Activated CD8-positive, alpha-beta memory T cell treated with anti-CD3 and anti-CD28 coated beads, Interleukin-2, amount 50 U/mL, for 48 hours (primary cell): ENCODE measurements around the gene NDUFB8.

Experiments
- DNase-seq: peaks from one replicate; pipeline ENCODE4 v3.0.0-alpha.2; 2020

Gene NDUFB8

DNA sequence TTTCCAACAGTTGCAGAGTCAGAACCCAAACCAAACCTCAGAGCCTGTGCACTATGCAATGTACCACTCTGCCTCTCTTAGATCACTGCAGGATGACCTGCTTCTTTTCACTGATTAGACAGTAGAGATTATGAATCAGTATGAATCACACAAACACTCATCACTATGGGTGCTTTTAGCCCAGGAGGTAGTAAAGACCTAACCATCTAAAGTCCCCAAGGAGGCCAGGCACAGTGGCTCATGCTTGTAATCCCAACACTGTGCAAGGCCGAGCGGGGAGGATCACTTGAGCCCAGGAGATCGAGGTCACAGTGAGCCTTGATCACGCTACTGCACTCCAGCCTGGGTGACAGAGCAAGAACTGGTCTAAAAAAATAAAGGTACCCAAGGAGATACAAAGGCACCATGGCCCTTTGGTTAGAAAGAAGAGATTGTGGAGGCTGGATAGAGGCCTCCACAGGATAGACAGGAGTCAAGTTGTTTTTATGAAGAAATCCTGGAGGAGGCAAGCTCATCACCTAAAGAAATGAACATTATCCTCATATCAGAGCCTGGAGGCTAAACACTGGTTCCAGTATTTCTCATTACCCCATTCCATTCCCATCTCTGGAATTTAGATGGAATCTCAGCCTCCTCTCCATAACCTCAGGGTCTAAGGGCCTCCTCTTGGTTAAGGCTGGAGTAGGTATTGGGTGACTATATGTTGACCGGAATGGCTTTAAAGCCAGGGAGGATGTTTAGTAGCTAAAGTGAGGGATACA is 22.9 kb downstream of the NDUFB8 start:
- DNase-seq, result no peak

DNA sequence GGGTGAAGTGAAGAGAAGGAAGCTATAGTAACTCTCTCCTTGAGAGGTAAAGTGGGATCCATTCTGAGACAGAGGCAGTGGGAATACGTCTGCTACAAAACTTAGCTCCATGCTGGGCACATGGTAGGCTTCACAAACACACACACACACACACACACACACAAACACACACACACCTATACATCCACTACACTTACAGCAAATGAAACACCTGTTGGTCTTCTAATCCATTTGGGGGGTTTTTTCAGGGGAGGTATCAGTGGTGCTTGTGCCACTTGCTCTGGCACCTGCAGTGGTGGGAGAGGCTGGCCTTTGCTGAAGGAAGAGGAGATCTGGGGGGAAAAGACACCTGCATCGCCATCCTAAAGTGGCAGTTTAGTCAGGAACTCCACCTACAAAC is 24.5 kb downstream of the NDUFB8 start:
- no peak for DNase-seq

DNA sequence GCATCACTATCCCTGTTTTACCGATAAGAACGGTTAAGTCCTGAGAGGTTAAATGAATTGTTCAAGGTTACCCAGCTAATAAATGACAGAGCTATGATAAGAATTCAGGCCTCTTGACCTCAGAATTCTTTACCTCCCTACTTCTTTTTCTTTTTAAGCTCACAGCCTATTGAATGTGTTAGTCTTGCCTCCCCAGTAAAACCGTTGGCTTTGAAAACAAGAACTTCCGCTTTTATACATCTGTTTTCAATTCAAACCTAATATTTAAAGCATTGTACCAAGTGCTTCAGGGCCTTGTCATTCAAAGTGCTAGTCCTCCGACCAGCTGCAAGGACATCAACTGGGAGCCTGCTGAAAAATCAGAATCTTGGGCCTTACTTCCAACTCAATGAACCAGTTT is 25.6 kb downstream of the NDUFB8 start:
- no peak for DNase-seq

DNA sequence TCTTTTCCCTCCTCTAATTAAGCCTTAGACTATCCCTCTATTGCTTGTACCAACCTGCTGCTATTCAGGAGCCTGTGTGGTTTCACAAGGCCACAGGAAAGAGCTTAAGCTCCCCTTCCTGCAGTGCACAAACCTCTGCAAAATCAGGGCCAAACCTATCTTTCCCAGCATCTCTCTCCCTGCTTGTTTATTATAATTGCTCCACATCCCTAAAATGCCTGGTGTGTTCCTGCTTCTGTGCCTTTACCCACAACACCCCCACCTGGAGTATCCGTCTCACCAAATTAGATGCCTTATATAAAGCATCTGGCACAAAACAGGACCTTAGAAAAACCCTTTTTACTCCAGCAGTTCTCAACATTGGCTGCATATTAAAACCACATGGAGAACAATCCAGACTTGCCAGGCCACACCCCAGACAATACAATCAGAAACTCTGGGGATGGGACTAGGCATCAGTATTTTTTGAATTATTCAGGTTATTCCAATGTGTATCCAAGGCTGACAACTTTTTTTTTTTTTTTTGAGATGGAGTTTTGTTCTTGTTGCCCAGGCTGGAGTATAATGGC is 26.7 kb downstream of the NDUFB8 start:
- no peak for DNase-seq

DNA sequence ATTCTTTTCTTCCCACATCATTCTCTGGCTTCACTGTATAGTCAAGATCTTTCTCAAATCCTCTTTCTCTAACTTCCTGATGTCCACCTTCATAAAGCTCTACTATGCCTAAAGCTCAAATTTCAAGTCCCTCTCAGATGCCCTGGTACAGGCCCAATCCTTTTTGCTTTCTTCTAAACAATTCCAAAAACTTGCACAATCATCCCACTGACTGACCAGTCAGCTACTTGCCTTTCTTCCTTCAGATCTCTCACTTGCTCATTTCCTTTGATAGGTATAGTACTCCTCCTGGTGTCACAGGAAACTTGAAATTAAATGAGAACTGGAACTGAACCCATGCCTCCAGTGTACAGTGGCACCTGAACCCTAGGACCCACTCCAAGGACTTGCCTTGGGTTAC is 28.2 kb downstream of the NDUFB8 start:
- DNase-seq, result no peak

DNA sequence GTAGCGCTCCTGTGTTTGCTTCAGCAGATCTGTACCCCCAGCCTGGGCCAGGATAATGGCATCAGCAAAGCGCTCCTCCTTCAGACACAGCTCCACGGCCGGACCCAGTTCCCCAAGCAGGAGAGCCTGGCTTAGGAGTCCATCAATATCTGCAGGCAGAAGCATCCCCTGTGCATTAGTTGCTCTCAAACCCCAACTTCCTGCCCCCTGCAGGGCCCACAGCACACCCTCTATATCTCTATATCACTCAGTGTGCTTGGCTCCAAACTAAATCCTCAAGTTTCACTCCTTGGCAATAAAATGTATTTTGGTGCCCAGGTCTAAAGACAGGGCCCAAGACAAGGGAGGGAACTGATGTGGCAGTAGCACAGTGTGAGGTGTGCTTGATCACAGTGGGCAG is 31.6 kb downstream of the NDUFB8 start:
- DNase-seq, result no peak

DNA sequence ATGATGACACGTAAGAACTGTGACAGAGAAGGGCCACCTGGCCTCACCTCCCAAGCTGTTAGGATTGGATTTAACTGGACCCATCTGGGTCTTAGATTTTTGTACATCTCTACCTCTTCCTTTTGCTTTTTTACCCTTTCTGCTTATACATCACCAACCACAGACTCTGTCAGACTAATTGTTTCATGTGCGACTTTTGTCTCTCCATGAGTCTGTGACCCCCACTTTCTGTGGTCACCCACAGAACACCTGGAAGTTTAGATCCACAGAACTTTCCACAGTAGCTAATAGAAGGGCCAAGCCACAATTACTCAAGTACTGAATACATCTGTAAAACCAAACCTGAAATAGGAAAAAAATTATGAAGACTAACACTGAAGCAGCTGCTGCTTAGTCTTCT is 33.1 kb downstream of the NDUFB8 start:
- DNase-seq, result no peak

DNA sequence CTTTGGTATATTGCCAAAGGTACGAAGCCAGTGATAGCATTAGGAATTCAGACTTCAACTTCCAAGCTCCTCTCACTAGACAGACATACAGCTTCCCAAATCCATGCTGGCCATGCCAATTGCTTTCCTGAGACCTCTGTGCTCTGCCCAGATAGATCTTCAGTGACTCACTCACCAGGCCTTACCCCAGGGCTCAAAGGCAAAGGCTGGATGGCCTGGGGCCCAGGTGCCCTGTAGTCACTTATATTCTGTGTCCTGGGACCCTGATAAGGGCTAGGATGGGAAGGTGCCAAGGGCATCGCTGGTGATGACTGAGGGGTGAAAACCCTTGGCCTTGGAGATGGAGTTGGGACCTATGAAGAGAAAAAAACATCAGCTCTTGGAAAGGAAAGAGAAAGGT is 39.1 kb downstream of the NDUFB8 start:
- no peak for DNase-seq

DNA sequence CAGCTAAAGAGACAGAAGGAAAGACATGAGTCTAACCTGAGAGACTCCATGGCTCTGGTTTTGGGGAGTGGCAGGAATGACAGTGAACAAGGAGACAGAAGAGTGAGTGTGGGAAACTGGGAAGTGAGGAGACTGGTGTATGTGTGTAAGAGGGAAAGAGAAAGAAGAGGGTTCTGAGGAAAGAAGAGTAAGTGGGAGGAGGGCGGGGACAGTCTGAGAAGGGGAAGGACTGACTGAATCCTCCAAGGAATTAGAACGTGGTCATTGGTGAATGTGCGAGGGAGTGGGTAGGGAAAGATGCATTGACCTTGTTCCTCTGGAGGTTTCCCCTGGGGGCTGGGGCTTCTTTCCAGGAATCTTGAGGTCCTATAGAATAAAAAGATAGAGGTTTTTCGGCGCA is 40.3 kb downstream of the NDUFB8 start:
- DNase-seq, result no peak

DNA sequence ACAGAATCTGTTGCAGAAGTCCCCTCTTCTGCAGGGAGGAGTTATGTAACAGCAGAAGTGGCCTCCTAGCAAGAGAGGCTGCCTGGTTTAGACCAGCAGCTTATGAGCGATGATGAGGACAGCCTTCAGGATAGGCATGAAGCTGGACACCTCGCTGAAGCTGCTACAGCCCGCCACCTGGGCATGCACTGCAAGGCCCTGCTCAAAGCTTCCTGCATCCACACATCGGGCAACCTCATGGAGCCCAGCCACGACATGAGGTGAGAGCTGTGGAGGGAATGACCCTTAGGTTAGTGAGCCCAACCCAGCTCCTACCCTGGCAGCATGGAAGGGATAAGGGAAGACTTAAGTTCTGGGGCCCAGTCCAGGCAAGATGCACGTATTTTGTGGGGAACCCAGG is 42.1 kb downstream of the NDUFB8 start:
- DNase-seq, result no peak

DNA sequence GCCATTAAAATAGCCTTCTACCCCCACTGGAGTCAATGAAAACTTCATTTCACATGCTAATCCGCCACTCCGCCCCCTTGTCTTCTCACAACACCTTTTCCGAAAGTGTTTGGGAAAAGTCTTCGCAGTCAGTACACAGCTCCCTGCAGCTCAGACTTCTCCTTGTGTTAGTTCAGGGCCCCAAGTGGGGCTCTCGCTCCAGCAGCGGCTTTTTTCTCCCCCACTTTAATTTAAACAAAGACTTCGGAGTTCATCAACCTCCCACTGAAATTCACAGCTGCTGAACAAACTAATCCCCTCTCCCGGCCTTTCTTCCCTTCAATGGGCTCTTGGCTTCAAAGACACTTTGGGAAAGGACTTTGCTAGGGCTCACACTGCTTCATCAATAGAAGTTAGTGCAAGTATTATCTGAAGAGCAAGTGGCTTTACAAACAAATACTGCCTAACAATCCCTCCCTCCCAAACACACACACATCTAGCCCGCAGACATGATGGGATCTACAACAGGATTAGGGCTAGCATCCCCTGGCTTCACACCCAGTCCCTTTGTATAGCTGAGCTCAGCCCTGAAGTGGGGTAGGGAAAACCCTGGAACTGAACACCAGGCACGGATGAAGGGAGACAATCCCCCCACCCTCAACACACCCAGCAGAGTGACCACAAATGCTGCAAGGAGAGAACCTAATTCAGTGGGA is 43.7 kb downstream of the NDUFB8 start:
- DNase-seq, result no peak

DNA sequence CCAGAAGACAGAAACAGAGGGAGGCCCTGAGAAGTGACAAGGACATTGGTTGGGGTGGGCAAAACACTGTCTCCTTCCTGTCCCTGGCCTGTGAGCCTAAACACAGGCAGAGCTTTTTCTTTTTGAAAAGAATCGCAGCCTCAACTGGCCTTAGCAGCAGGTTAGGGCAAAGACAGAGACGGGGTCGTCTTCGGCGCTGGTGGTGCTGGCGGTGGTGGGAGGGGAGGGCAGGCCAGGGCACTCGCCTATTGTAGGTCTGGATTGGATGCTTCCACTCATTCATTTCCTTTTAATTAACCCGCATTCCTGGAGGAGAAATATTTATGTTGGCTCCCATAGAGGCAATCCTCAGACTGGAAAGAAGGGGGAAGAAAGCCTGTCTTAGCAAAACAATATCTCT is 44.3 kb downstream of the NDUFB8 start:
- no peak for DNase-seq

DNA sequence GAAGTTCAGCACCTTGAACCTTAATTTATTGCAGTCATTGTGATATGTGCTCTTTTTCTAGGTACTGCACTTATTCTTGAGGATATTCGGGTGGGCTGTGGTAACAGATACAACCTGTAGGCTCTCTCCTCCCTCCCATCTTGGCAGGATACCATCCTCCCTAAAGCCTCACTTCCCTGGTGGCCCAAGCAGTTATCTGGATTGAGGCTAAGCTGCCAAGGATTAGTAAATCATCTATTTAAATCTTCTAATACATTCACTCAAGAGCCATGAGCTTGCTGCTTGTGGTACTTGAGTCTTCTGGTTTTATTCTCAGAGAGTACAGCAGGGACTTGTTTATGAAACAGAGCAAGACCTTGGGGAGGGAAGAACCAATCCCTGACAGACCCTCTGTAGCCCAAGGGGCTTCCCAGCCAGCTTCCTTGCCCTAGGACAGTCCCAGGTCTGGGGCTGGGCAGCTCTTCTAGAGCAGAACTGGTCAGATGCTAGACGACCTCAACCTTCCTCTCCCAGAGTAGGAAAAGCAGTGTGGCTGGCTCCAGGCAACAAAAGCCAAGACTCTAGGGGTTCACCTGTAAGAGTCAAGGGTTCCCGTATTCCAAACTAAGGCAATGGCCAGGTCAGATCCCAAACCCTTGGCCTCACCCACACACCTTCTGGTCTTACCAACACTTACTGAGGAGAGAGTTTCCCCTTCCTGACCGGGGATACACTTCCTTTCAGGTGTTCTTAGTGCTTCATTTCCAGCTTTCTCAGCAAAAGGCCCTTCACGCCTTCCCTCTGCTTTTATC is 45.6 kb downstream of the NDUFB8 start:
- DNase-seq, result no peak

DNA sequence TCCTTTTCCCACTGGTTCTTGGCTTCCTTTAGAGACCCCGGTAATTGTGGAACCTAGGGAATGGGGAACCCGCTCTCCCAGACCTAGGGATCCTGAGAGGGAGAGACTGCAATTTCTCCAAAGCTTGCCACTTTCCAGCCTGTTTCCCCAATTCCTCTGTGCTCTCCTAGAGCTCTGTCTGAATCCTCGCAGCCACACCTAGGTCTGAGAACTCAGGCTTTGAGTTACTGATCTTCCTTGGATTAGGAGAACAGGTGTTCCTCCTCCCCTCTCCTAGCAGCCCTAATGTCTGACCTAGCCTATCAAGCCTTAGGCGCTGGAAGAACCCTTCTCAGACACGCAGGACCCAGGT is 46.9 kb downstream of the NDUFB8 start:
- DNase-seq, result no peak

DNA sequence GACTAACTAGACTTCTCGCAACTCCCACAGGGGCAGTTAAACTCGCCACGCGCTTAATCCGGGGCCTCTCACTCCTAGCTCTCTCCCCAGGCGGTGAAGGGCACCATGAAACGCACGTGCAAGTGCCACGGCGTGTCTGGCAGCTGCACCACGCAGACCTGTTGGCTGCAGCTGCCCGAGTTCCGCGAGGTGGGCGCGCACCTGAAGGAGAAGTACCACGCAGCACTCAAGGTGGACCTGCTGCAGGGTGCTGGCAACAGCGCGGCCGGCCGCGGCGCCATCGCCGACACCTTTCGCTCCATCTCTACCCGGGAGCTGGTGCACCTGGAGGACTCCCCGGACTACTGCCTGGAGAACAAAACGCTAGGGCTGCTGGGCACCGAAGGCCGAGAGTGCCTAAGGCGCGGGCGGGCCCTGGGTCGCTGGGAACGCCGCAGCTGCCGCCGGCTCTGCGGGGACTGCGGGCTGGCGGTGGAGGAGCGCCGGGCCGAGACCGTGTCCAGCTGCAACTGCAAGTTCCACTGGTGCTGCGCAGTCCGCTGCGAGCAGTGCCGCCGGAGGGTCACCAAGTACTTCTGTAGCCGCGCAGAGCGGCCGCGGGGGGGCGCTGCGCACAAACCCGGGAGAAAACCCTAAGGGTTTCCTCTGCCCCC is 47.4 kb downstream of the NDUFB8 start:
- DNase-seq, result peak; percentile 87

DNA sequence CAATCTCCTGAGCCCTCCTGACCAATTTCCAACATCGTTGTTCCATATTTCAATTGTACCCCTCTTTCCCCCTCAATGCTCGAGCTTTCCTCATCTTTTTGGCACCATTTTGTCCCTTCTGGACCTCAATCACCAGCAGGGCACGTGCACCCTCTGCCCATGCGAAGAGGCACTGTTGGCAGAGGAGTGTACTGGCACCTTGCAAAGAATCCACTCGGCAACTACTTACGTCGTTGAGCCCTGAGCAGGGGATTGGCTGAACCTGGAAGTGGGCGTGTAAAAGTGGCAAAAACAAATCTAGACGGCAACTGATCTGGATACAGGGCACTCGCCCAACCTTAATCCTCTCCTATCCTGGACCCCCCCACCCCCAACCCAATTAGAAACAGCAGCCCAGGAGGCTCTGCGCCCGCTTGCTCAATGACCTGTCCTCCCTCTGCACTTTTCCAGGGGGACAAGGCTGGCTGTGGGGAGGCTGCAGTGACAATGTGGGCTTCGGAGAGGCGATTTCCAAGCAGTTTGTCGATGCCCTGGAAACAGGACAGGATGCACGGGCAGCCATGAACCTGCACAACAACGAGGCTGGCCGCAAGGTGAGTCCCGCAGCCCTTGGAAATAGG is 48.1 kb downstream of the NDUFB8 start:
- DNase-seq, result peak; percentile 96

DNA sequence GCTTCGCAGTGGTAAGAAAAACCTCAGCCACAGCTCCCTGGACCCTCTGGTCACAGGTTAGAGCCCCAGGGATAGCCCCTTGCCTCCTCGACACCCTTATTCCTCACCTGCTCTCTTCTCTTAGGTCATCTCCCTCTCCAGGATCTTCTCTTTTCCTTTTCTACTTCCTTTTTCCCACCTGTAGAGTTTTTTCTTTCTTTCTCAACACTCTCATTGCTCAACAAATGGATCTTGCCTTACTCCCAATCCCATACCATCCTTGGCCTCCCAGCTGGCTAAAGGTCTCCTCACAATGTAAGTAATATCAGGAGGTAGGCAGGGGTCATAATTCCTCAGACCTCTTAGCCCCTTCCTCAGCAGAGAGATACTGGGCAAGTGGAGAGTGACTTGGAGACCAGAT is 49.7 kb downstream of the NDUFB8 start:
- no peak for DNase-seq

DNA sequence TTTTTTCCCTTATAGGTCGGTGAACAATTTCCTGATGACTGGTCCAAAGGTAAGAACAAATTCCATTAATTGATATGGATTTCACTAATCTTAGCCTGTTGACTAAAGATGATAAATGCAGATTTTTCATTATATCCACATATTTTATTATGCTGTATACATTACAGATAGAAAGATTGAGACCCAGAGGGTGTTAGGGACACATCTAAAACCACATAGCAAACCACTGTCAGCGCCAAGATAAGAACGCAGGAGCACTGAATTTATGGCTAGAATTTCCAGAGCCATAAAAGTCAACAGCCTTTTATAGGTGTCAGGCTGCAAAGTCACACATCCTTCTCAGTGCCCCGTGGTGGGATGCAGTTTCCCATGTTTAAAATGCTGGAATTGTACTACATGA is 50.6 kb downstream of the NDUFB8 start:
- no peak for DNase-seq

DNA sequence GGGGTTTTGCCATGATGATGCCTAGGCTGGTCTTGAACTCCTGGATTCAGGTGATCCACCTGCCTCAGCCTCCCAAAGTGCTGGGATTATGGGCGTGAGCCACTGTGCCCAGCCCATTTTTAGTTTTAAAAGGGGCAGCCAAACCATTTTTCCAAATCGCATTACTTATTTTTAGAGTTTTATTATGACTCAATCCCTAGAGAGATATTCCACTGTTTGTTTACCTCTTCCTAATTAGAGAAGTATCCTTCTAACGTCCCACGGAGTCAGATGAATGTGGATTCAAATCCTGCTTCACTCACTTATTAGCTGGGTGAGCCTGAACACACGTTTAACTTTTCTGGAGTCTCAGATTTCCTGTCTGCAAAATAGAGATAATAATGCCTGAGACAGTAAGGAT is 51.7 kb downstream of the NDUFB8 start:
- DNase-seq, result no peak
